Measurements from ENCODE around the gene CADPS2.

DNA sequence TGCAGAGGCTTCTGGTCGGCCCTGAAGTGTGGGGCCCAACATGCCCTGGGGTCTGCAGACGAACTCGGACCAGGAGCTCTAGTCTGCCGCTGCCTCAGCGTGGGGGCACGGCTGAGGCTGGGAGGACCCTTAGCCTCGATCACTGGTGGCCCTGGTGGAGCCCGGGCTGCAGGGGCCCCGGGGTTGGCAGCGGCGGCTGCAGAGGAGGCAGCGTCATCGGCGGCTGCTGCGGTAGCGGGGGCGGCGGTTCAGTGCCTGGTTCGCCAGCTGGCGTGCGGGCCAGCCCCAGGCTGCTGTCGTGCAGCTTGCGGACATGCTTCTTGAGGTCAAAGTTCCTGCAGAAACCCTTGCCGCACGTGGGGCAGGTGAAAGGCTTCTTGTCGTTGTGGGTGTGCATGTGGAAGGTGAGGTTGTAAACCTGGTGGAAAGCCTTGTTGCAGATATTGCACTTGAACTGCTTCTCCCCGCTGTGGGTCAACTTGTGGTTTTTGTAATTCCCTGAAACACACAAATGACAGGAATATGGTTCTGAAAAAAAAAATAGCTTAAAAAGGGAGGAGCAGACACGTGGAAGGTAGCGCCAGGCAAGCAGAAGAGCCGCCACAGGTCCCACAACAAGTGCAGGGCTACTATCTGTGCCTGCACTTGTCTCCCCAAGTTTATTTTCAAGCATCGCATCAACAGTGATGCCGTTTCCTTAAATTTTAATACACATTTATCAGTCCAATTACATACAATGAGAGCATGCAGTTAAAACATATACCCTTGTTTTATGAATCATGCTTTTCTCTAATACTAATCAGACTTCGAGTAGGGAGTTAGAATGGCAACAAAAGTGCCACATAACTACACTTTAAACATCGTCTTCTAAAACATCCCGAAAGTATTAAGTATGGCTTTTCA is 584.2 kb downstream of the CADPS2 start:
- TF ChIP-seq, protein P1, sequence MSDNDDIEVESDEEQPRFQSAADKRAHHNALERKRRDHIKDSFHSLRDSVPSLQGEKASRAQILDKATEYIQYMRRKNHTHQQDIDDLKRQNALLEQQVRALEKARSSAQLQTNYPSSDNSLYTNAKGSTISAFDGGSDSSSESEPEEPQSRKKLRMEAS (IDR thresholded peaks at IDR 0.05), result no peak
- TF ChIP-seq TEAD4 (IDR thresholded peaks at IDR 0.05) (no peak), CEBPB (IDR thresholded peaks at IDR 0.05) (no peak), EGR1 (IDR thresholded peaks at IDR 0.05) (no peak), USF1 (IDR thresholded peaks at IDR 0.05) (no peak), REST (IDR thresholded peaks at IDR 0.05; ENCODE audit: low read depth) (no peak), EP300 (IDR thresholded peaks at IDR 0.05; ENCODE audit: borderline replicate concordance) (no peak), TAF1 (IDR thresholded peaks at IDR 0.05; ENCODE audit: low read depth) (no peak), YY1 (IDR thresholded peaks at IDR 0.05; ENCODE audit: low read depth) (no peak), FOXM1 (IDR thresholded peaks at IDR 0.05; ENCODE audit: borderline replicate concordance, low read depth) (no peak)
